ENCODE measurements around the gene PDIA5. TPM values are rescaled to one million over a fixed set of nuclear protein-coding genes. Genes with fewer than 3 reads are reported as not detected.
"Not testable (repeated sequence)": the region's sequence is repeated elsewhere in the genome, so short reads cannot be mapped to it uniquely, and the experiment has no call there.

Gene PDIA5
- total RNA-seq, 3 donors from 2014 or later: 21.5 to 49.1 (median 22.0) TPM

DNA sequence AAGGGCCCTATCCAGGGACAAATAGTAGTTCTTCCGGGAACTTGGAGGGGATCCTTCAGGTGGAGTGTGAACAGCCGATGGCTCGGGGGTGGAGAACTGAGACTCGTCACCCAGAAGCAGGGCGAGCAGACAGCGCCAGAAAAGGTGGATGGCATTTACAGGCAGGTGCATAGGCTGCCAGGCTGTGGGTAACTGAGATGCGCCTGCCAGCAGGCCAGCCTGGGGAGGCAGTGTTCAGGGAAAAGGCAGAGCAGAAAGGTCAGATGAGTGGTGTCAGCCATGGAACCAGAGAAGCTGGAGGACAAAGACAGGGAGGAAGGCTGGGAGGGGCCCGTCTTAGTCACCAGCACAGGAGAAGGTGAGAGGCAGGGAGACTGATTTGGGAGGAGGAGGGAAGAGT, 81.9 kb downstream of the PDIA5 start:
- Histone ChIP-seq H3K9me3 (no peaks in the 10 kb centered on the region), H3K4me3 (no peak overlapping the region), H3K36me3 (ENCODE audit: low read depth) (no peaks in the 10 kb centered on the region), H3K4me1 (ENCODE audit: low read depth) (no peaks in the 10 kb centered on the region)
- no peak for DNase-seq
- intact Hi-C loops (cut with DNase I, micrococcal nuclease): no loop called here
- no peak for ATAC-seq
- TF ChIP-seq, protein P1, sequence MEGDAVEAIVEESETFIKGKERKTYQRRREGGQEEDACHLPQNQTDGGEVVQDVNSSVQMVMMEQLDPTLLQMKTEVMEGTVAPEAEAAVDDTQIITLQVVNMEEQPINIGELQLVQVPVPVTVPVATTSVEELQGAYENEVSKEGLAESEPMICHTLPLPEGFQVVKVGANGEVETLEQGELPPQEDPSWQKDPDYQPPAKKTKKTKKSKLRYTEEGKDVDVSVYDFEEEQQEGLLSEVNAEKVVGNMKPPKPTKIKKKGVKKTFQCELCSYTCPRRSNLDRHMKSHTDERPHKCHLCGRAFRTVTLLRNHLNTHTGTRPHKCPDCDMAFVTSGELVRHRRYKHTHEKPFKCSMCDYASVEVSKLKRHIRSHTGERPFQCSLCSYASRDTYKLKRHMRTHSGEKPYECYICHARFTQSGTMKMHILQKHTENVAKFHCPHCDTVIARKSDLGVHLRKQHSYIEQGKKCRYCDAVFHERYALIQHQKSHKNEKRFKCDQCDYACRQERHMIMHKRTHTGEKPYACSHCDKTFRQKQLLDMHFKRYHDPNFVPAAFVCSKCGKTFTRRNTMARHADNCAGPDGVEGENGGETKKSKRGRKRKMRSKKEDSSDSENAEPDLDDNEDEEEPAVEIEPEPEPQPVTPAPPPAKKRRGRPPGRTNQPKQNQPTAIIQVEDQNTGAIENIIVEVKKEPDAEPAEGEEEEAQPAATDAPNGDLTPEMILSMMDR (IDR thresholded peaks at IDR 0.05): no peak

DNA sequence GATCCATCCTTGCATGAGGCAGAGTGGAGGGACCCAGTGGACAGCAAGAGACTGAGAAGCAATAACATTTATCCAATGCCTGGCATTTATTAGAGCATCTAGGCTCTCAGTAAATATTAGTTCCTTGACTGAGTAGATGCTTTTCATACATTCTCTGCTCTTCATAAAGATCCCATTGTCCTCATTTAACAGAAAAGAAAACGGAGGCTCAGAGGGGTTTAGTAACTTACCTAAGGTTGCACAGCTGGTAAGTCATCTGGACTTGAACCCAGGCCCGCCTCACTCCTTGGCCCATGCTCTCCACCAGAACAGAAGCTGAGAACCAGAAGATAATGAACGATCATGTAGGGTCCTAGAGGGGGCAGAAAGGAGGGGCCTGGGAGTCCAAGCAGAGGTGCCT, 82.7 kb downstream of the PDIA5 start:
- TF ChIP-seq, protein P1 (IDR thresholded peaks at IDR 0.05): no peak
- DNase-seq: no peak
- intact Hi-C loops (cut with DNase I, micrococcal nuclease): no loop called here
- no peaks in the 10 kb centered on the region for H3K9me3 ChIP-seq
- no peak for ATAC-seq
- no peaks in the 10 kb centered on the region for H3K4me1 ChIP-seq (ENCODE audit: low read depth)
- H3K36me3 ChIP-seq (ENCODE audit: low read depth): no peaks in the 10 kb centered on the region
- no peak overlapping the region for H3K4me3 ChIP-seq

DNA sequence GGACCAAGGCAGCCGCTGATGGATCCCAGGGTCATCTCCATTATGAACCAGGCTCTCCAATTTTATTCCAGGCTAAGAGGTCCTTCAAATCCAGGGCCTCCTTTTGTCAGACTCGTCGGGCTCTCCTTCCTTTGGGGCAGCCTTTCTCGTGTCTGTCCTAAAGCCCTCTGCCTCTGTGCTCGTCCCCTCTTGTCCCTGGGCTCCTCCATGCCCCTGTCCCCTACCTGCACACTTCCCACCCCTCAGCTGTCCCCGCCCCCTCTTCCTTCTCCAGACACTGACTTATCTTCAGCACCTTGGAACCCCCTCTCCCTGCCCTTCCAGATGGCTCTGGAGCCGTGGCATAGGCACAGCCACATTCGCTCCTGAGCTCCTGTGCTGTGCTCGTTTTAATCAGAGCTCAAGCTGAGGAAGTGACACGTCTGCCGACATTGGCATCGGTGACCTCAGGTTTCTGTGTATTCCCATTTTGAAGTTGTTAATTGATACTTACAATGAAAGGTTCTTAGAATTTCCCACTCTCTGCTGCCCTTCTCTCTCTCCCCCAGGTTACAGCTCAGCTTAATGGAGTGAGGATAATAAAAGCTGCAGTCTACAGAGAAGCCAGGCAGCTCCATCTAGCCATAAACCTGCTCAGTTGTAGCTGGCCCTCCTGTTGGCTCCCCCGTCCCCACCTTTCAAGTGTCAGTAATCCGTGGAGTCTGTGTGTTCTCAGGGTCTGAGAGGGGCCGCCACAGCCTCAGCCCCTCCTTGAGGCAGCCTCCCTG, 83.8 kb downstream of the PDIA5 start:
- Histone ChIP-seq H3K4me3 (no peak overlapping the region), H3K4me1 (ENCODE audit: low read depth) (no peaks in the 10 kb centered on the region), H3K36me3 (ENCODE audit: low read depth) (no peaks in the 10 kb centered on the region), H3K9me3 (no peaks in the 10 kb centered on the region)
- ATAC-seq: no peak
- TF ChIP-seq, protein P1 (IDR thresholded peaks at IDR 0.05): no peak
- DNase-seq: no peak
- intact Hi-C loops (cut with DNase I, micrococcal nuclease): no loop called here

DNA sequence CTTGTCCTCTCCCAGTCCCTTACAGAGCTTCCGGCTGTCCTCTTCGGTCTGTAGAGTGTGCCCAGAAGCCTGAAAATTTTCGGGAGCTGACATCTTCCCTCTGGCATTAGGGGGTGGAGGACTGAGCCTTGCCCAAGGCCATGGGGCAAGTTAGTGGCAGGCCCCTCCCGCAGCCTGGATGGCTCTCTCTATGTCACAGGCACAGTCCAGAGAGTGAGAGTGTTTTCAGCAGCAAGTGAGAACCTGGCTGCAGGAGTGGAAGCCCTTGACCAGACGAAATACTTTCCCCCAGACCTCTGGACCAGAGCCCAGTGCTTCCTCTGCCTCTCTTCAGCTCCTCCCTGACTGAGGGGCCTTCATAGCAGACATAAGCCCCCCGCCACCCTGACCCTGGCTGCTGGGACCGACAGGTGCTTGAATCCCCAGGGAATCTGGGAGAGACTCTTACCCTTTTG, 84.5 kb downstream of the PDIA5 start:
- DNase-seq (no peak), ATAC-seq (no peak)
- Histone ChIP-seq H3K9me3 (no peaks in the 10 kb centered on the region), H3K36me3 (ENCODE audit: low read depth) (no peaks in the 10 kb centered on the region), H3K4me1 (ENCODE audit: low read depth) (no peaks in the 10 kb centered on the region), H3K4me3 (no peak overlapping the region)
- TF ChIP-seq, protein P1 (IDR thresholded peaks at IDR 0.05): no peak
- intact Hi-C loops (cut with DNase I, micrococcal nuclease): no loop called here

DNA sequence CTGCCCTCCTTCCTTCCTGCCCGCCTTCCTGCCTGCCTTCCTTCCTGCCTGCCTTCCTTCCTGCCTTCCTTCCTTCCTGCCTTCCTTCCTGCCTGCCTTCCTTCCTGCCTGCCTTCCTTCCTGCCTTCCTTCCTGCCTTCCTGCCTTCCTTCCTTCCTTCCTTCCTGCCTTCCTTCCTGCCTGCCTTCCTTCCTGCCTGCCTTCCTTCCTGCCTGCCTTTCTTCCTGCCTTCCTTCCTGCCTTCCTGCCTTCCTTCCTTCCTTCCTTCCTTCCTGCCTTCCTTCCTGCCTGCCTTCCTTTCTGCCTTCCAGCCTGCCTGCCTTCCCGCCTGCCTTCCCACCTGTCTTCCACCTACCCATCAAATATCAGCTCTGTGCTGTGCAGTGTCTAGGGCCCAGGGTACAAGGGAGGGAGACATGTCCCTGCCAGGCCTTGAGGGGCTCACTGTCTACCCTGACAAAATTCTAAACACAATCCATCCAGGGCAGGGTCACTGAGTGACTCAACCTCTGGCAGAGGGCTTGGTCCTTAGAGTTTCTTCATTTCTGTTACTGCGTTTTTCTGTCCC, 85.1 kb downstream of the PDIA5 start:
- ATAC-seq; H3K9me3 ChIP-seq; intact Hi-C loops (cut with DNase I, micrococcal nuclease); H3K4me1 ChIP-seq (ENCODE audit: low read depth); H3K36me3 ChIP-seq (ENCODE audit: low read depth); H3K4me3 ChIP-seq; DNase-seq: not testable (repeated sequence)

DNA sequence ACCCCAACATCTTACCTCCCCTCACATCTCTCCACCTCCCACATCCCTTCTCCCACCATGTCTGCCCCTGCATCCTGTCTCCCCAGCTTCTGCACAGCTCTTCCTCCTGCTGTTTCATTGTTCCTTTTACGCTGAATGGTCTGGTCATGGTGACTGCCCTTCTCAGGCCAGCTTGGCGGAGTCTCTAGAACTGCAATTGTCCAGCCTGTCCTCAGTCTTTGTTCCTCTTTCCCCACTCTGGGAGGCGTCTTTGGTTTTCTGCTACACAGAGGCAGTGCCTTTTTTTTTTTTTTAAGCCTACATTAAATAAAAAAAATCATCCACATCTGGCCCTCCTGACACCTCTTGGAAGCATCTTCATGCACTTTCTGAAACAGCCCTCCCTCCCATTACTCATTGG, 85.9 kb downstream of the PDIA5 start:
- no peaks in the 10 kb centered on the region for H3K9me3 ChIP-seq
- H3K4me1 ChIP-seq (ENCODE audit: low read depth): peaks cover 3% of the 10 kb centered on the region
- no peaks in the 10 kb centered on the region for H3K36me3 ChIP-seq (ENCODE audit: low read depth)
- DNase-seq (no peak), ATAC-seq (no peak)
- intact Hi-C loops (cut with DNase I, micrococcal nuclease): no loop called here
- TF ChIP-seq, protein P1 (IDR thresholded peaks at IDR 0.05): no peak
- no peak overlapping the region for H3K4me3 ChIP-seq

Data from mucosa of descending colon (tissue), 3 donors.